HTR-8/SVneo (cell line): ENCODE data around the gene POP5.

Source experiments
- DNase-seq: peaks from one replicate; pipeline ENCODE4 v3.0.0; 2011; ENCODE audit warnings: low spot score, mixed read lengths; ENCODE audit not compliant: insufficient read length
- FAIRE-seq: peaks from 2 replicates; lab custom pipeline; 2011; peaks lifted over from hg19 to GRCh38; lab: Jason Lieb, UNC

The POP5 gene

DNA sequence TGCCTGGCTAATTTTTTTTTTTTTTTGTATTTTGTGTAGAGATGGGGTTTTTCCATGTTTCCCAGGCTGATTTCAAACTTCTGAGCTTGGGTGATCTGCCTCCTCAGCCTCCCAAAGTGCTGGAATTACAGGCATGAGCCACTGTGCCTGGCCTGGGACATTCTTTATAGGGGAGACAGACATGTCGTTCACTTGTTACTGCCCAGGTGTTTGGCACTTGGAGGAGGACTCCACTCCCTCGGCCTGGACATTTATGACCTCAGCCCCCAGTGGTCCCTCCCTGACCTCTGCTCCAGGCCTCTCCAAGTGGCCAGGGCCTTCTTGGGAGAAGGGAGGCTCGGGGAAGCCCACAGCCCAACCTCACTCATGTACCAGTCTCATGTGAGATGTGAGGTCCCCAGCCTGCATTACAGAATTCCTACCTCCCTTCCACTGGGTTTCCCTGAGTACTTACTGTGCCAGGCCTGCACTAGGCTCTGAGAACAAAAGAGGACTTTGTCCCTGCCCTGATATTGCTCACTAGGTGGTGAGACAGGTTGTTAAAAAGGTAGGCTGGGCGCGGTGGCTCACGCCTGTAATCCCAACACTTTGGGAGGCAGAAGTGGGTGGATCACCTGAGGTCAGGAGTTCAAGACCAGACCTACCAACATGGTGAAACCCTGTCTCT lies 9.7 kb upstream of the POP5 start:
- DNase-seq (no peak), FAIRE-seq (no peak)

- FAIRE-seq (no peak), DNase-seq (no peak)
Observed at GRCh38 chr12:120588948-120589930, 8.0 kb upstream of the POP5 start.

DNA sequence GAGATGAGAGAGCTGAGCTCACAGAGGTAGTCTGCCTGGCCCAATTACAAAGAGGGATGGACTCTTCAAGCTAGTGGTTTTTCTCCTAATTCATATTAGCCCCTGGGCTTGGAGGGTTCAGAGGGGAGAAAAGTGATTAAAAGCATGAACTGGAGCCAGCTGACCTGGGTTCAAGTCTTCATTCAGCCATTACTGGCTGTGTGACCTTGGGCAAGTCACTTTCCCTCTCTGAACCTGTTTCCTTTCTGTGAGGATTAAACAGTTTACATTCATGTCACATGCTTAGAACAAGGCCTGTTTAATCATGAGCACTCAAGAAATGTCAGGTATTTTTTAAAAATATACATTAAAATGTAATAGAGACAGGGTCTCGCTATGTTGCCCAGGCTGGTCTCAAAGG lies 7.2 kb upstream of the POP5 start:
- FAIRE-seq = no peak

DNA sequence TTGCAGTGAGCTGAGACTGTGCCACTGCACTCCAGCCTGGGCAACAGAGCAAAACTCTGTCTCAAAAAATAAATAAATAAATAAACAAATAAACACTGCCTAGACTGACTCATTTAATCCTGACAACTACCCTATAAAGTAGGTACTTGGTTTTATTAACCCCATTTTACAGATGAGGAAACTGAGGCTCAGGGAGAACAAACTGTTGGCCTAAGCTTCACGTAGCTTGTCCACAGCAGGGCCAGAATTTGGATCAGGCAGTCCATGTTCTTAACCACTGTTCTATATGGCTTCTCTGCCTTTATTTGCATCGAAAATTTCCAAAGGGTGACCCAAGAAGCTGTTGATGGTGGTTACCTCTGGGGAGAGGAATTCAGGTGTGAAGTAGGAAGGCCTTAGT lies 5.7 kb upstream of the POP5 start:
- no peak for FAIRE-seq
- DNase-seq = no peak

More for the DNA sequence above, 7.2 kb upstream of the POP5 start:
- DNase-seq = no peak

- DNase-seq (no peak), FAIRE-seq (no peak)
Observed at GRCh38 chr12:120586206-120586605, 5.0 kb upstream of the POP5 start.

DNA sequence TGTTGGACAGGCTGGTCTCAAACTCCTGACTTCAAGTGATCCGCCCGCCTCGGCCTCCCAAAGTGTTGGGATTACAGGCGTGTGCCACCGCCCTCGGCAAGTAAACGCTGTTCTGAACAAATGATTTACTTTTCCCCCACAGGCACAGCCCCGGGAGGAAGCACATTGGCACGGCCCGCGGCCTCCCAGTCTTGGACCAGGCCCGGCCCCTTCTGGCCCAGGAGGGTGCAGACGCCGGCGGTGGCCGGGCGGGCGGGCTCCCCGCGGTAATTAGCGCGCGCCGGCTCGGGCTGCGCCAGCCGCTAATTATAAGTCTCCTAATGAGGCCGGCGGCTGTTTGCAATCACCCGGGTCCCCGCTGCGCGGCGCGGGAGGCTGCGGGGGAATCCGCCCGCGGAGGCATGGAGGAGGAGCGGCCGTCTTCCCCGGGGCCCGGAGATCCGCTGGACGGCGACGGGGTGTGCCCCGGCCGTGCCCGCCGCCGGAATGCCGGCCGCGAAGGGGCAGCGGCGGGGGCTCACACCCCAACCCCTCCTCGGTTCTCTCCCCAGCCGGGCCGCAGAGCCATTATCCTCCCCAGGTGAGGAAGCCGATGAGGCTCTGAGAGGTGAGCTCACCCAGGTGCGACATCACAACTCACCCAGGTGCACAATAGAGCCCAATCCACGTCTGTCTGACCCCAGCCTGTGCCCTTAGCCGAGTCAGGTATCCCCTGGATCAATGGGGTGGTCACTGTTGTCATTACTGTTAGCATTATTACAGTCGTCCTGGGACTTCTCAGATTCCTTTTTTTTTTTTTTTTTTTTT lies 3.3 kb upstream of the POP5 start:
- no peak for DNase-seq

DNA sequence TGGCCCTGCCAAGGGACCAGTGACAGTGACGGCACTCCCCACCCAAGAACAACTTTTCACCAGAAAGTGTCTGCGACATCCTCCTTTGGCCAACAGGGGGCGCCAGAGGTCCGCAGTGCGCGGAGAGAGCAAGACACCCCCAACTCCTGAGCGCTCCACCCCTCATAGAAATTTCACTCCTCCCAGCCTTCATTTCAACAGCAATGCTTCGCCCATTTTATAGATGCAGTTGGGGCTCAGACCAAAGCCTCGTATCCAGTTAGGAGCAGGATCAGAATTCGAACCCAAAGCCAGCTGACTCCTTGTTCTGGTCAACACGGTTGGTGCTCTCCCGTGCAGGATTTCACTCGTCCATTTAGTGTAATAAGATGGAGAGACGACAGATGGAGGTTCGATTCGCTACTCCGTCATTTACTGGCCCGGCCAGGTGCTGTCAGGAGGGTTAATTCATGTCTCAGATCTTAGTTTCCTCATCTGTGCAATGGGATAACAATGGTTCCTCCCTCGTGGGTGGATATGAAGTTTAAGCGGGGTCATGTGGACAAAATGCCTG lies 2.4 kb upstream of the POP5 start:
- no peak for FAIRE-seq
- DNase-seq = peak; percentile 75

More for the DNA sequence above, 3.3 kb upstream of the POP5 start:
- FAIRE-seq = no peak

DNA sequence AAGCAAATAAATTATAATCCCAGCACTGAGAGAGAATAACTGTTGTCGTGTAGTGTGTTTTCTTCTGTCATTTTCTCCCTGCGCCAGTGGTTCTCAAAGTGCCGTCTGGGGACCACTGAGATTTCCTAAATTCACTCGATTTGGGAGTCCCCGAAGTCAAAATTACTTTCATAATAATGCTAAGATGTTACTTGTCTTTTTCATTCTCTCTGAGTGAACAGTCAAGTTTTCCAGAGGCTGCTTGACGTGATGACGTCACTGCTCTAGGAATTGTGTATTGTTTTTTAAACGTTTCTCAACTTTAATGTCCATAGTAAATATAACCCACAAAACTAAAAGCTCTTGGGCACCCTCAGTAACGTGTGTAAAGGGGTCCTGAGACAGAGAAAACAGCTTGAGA lies 796 bp upstream of the POP5 start:
- FAIRE-seq = no peak
- no peak for DNase-seq

GRCh38 chr12:120579179-120579578 lies 2.0 kb downstream of the POP5 start:
- FAIRE-seq (no peak), DNase-seq (no peak)

GRCh38 chr12:120574106-120574505 lies 7.1 kb downstream of the POP5 start:
- no peak for DNase-seq
- no peak for FAIRE-seq

DNA sequence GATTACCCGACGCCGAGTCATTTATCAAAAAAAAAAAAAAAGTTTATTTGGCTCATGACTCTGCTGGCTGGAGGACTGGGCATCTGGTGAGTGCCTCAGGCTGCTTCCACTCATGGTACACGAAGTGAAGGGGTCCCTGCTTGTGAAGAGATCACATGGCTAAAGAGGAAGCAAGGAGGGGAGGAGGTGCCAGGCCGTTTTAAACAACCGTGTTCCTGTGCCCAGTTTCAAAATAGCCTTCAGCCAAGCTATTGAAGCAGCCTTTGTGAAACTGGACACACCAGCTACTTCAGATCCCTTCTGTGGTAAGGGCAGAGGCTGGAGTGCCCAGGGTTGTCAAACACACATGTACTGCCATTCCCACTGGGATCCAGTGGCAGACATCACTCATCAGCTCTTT lies 7.6 kb downstream of the POP5 start:
- DNase-seq (no peak), FAIRE-seq (no peak)

DNA sequence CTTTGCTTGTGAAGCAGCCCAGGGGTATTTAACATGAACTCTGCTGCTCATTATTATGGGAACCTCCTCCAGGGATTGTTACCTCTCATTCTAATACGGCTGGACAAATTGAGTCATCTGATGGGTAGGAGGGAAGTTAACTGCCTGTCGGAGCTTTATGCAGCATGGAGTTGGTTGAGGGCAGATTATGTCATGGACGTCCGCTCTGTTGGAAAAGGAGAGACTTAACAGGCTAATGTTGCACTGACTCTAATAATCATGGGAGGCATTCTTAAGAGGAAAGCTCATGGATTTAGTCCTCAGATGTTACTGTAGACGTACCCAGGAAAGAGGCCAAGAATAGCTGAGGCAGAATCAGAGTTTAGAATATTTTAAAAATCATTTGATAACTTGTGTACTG lies 9.9 kb downstream of the POP5 start:
- no peak for DNase-seq
- no peak for FAIRE-seq

DNA sequence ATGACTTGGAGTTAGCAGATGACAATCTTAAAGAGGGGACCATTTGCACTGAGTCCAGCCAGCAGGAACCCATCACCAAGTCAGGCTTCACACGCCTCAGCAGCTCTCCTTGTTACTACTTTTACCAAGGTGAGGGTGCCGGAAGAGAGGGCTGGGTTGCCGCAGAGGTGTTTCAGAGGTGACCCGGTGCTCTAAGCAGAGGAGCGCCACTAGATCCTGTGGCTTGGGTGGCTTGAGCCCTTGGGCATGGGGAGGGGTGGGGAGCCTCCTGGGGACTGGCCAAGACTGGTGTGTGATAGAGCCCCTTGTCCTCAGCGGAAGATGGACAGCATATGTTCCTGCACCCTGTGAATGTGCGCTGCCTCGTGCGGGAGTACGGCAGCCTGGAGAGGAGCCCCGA lies 17.7 kb downstream of the POP5 start:
- no peak for DNase-seq
- FAIRE-seq = no peak

- DNase-seq = no peak
- no peak for FAIRE-seq
Observed at GRCh38 chr12:120562906-120563305, 18.3 kb downstream of the POP5 start.

GRCh38 chr12:120557589-120557988 lies 23.6 kb downstream of the POP5 start:
- FAIRE-seq = no peak
- DNase-seq = no peak

- no peak for FAIRE-seq
- no peak for DNase-seq
Observed at GRCh38 chr12:120554678-120555077, 26.5 kb downstream of the POP5 start.

DNA sequence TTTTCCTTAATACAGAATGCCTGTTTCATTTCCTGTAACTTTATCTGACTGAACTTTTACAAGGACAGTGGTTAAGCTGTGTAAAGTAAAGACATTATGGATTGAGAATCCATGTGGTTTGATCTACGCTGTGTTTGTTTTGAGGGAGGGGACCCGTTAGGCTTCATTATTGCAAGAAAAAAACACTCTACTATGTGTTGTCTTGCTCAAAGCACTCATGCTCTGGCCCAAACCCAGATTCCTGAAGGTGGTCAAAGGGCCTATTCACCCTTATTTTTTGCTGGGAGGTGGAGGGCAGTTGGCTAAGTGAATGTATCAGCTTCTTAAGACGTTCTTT lies 35.2 kb downstream of the POP5 start:
- FAIRE-seq (no peak), DNase-seq (no peak)

DNA sequence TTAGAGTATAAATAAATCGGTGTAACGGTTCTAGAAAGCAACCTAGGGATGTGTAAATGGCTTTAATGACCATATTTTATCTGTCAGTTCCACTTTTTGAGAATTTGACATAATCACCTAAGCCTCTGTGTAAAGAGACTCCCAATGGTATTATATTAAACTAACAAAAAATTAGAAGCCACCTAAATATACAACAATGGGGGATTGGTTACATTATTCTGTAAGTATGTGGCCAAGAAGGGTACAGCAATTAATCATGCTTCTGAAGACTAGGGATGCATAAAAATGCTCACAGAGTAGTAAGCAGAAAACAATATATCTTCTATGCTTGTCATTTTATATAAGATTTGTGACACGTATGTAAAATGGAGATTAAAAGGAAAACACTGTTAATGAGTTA lies 36.5 kb downstream of the POP5 start:
- FAIRE-seq (no peak), DNase-seq (no peak)

- DNase-seq (no peak), FAIRE-seq (no peak)
Observed at GRCh38 chr12:120542166-120542565, 39.0 kb downstream of the POP5 start.

DNA sequence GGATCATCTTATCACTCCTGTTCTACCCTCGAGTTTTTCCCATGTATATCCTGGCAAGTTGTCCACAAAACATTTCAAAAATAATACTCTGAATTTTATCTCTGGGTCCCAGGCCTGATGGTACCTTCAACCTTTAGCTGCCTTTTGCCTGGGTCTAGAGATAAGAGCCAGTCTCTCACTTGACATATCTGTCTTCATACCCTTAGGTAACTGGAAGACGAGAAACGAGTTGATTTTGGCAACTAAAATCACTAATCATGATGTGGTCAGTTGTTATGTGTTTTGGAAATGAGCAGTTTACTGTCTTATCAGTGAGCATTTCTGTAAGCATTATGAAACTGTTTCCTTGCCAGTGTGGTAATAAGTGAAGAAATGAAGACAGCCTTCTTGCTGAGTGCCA lies 40.8 kb downstream of the POP5 start:
- DNase-seq (no peak), FAIRE-seq (no peak)

GRCh38 chr12:120539303-120539702 lies 41.9 kb downstream of the POP5 start:
- FAIRE-seq (no peak), DNase-seq (no peak)
